Measurements from ENCODE around the gene UNC45B.
"Not testable (repeated sequence)": the region's sequence is repeated elsewhere in the genome, so short reads cannot be mapped to it uniquely, and the experiment has no call there.

Gene UNC45B

GRCh38 chr17:35149941-35150340, 2.3 kb downstream of the UNC45B start:
- no peak for ATAC-seq (replicated peaks; ENCODE audit: extremely low read depth, poor library complexity, severe bottlenecking)

DNA sequence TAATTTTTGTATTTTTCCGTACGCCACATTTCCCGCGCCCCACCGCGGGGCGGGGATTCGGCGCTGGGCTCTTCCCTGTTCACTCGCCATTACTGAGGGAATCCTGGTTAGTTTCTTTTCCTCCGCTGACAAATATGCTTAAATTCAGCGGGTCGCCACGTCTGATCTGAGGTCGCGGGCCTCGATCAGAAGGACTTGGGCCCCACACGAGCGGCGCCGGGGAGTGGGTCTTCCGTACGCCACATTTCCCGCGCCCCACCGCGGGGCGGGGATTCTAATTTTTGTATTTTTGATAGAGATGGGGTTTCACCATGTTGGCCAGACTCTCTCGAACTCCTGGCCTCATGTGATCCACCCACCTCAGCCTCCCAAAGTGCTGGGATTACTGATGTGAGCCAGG, 3.5 kb downstream of the UNC45B start:
- DNase-seq (ENCODE audit: low spot score in 2 of 2); H3K4me1 Mint-ChIP-seq; H3K27me3 Mint-ChIP-seq; H3K36me3 Mint-ChIP-seq (ENCODE audit: insufficient read depth); H3K4me3 Mint-ChIP-seq; ATAC-seq (replicated peaks; ENCODE audit: extremely low read depth, poor library complexity, severe bottlenecking); H3K9me3 Mint-ChIP-seq; H3K27ac Mint-ChIP-seq (ENCODE audit: low read depth): not testable (repeated sequence)

More at GRCh38 chr17:35149941-35150340, 2.3 kb downstream of the UNC45B start:
- Mint-ChIP-seq H3K9me3 (no peaks in the 10 kb centered on the region), H3K27me3 (no peaks in the 10 kb centered on the region), H3K4me1 (no peaks in the 10 kb centered on the region), H3K4me3 (no peak overlapping the region), H3K27ac (ENCODE audit: low read depth) (no peak overlapping the region), H3K36me3 (ENCODE audit: insufficient read depth) (peaks cover 1% of the 10 kb centered on the region)
- no peak for DNase-seq (ENCODE audit: low spot score in 2 of 2)

GRCh38 chr17:35152421-35153140, 5.0 kb downstream of the UNC45B start:
- H3K27ac Mint-ChIP-seq (ENCODE audit: low read depth), result no peak overlapping the region
- no peak for DNase-seq (ENCODE audit: low spot score in 2 of 2)
- H3K4me1 Mint-ChIP-seq, result no peaks in the 10 kb centered on the region
- H3K27me3 Mint-ChIP-seq, result no peaks in the 10 kb centered on the region
- no peaks in the 10 kb centered on the region for H3K9me3 Mint-ChIP-seq
- ATAC-seq (replicated peaks; ENCODE audit: extremely low read depth, poor library complexity, severe bottlenecking), result no peak
- no peak overlapping the region for H3K4me3 Mint-ChIP-seq
- H3K36me3 Mint-ChIP-seq (ENCODE audit: insufficient read depth), result peaks cover 1% of the 10 kb centered on the region

GRCh38 chr17:35154196-35155165, 6.9 kb downstream of the UNC45B start:
- H3K27ac Mint-ChIP-seq (ENCODE audit: low read depth), result no peak overlapping the region
- no peak overlapping the region for H3K4me3 Mint-ChIP-seq
- no peaks in the 10 kb centered on the region for H3K36me3 Mint-ChIP-seq (ENCODE audit: insufficient read depth)
- H3K27me3 Mint-ChIP-seq, result no peaks in the 10 kb centered on the region
- DNase-seq (ENCODE audit: low spot score in 2 of 2) (no peak), ATAC-seq (replicated peaks; ENCODE audit: extremely low read depth, poor library complexity, severe bottlenecking) (no peak)
- no peaks in the 10 kb centered on the region for H3K9me3 Mint-ChIP-seq
- H3K4me1 Mint-ChIP-seq, result peaks cover 4% of the 10 kb centered on the region

DNA sequence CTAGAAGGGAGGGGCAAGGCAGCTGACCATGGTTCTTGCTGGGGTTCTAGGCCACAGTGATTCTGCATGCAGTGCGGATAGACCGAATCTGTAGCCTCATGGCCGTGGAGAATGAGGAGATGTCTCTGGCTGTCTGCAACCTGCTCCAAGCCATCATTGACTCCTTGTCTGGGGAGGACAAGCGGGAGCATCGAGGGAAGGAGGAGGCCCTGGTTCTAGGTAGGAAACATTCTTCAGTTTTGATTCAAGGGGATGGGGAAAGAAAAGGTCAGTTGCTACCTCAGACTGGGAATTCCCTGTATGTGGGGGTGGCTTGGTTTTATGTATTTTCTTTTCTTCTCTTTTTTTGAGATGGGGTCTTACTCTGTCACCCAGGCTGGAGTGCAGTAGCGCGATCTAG, 7.6 kb downstream of the UNC45B start:
- ATAC-seq (replicated peaks; ENCODE audit: extremely low read depth, poor library complexity, severe bottlenecking) (no peak), DNase-seq (ENCODE audit: low spot score in 2 of 2) (no peak)
- Mint-ChIP-seq H3K27me3 (no peaks in the 10 kb centered on the region), H3K4me3 (no peak overlapping the region), H3K27ac (ENCODE audit: low read depth) (no peak overlapping the region), H3K9me3 (no peaks in the 10 kb centered on the region), H3K36me3 (ENCODE audit: insufficient read depth) (peaks cover 3% of the 10 kb centered on the region), H3K4me1 (peaks cover 11% of the 10 kb centered on the region)

DNA sequence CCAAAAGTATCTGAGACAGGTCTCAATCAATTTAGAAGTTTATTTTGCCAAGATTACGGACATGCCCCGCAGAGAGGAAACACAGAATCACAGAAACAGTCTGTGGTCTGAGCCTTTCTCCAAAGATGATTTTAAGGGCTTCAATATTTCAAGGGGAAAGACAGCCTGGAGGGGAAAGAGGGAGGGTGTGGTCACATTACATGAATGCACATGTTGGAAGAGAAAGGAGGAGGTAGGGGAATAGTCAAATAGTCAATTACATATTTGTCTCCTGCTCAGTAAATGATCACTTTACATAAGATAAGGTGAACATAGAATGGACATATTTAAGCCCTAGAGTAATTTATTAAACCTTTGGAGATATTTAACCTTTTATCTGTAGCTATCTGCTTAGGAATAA, 12.3 kb downstream of the UNC45B start:
- Mint-ChIP-seq H3K4me1 (peaks cover 46% of the 10 kb centered on the region), H3K9me3 (no peaks in the 10 kb centered on the region), H3K4me3 (peak overlapping the region; percentile 66), H3K27me3 (no peaks in the 10 kb centered on the region), H3K36me3 (ENCODE audit: insufficient read depth) (peaks cover 12% of the 10 kb centered on the region), H3K27ac (ENCODE audit: low read depth) (peak overlapping the region; percentile 78)
- DNase-seq (ENCODE audit: low spot score in 2 of 2), result no peak
- ATAC-seq (replicated peaks; ENCODE audit: extremely low read depth, poor library complexity, severe bottlenecking), result no peak

- Mint-ChIP-seq H3K4me3 (peak overlapping the region; percentile 66), H3K9me3 (no peaks in the 10 kb centered on the region), H3K27me3 (no peaks in the 10 kb centered on the region), H3K4me1 (peaks cover 52% of the 10 kb centered on the region), H3K27ac (ENCODE audit: low read depth) (peak overlapping the region; percentile 78), H3K36me3 (ENCODE audit: insufficient read depth) (peaks cover 12% of the 10 kb centered on the region)
- DNase-seq (ENCODE audit: low spot score in 2 of 2) (peak in 1 of 2 donors; percentile 45), ATAC-seq (replicated peaks; ENCODE audit: extremely low read depth, poor library complexity, severe bottlenecking) (peak; percentile 86)
Measured at GRCh38 chr17:35160354-35161201, 13.0 kb downstream of the UNC45B start.

GRCh38 chr17:35161281-35161761, 13.7 kb downstream of the UNC45B start:
- peak overlapping the region; percentile 78 for H3K27ac Mint-ChIP-seq (ENCODE audit: low read depth)
- H3K4me3 Mint-ChIP-seq, result peak overlapping the region; percentile 62
- ATAC-seq (replicated peaks; ENCODE audit: extremely low read depth, poor library complexity, severe bottlenecking) (peak; percentile 79), DNase-seq (ENCODE audit: low spot score in 2 of 2) (peak in 1 of 2 donors; percentile 38)
- no peaks in the 10 kb centered on the region for H3K27me3 Mint-ChIP-seq
- H3K9me3 Mint-ChIP-seq, result no peaks in the 10 kb centered on the region
- peaks cover 12% of the 10 kb centered on the region for H3K36me3 Mint-ChIP-seq (ENCODE audit: insufficient read depth)
- H3K4me1 Mint-ChIP-seq, result peaks cover 52% of the 10 kb centered on the region

GRCh38 chr17:35162755-35163154, 15.1 kb downstream of the UNC45B start:
- Mint-ChIP-seq H3K4me3 (no peak overlapping the region), H3K27me3 (no peaks in the 10 kb centered on the region), H3K36me3 (ENCODE audit: insufficient read depth) (peaks cover 12% of the 10 kb centered on the region), H3K27ac (ENCODE audit: low read depth) (peak overlapping the region; percentile 78), H3K4me1 (peaks cover 52% of the 10 kb centered on the region), H3K9me3 (no peaks in the 10 kb centered on the region)
- ATAC-seq (replicated peaks; ENCODE audit: extremely low read depth, poor library complexity, severe bottlenecking), result no peak
- no peak for DNase-seq (ENCODE audit: low spot score in 2 of 2)

GRCh38 chr17:35163886-35164285, 16.3 kb downstream of the UNC45B start:
- peaks cover 52% of the 10 kb centered on the region for H3K4me1 Mint-ChIP-seq
- H3K27ac Mint-ChIP-seq (ENCODE audit: low read depth), result peak overlapping the region; percentile 79

DNA sequence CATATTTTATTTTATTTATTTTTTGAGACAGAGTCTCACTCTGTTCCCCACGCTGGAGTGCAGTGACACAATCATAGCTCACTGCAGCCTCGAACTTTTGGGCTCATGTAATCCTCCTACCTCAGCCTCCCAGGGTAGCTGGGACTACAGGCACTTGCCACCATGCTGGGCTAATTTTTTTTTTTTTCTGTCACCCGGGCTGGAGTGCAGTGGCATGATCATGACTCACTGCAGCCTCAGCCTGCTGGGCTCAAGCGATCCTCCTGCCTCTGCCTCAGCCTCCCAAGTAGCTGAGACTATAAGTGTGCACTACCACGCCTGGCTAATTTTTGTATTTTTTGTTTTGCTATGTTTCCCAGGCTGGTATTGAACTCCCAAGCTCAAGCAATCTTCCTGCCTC, 17.1 kb downstream of the UNC45B start:
- peak overlapping the region; percentile 79 for H3K27ac Mint-ChIP-seq (ENCODE audit: low read depth)
- H3K36me3 Mint-ChIP-seq (ENCODE audit: insufficient read depth), result peaks cover 12% of the 10 kb centered on the region
- no peak for DNase-seq (ENCODE audit: low spot score in 2 of 2)
- peaks cover 46% of the 10 kb centered on the region for H3K4me1 Mint-ChIP-seq
- no peaks in the 10 kb centered on the region for H3K27me3 Mint-ChIP-seq
- H3K9me3 Mint-ChIP-seq, result no peaks in the 10 kb centered on the region
- ATAC-seq (replicated peaks; ENCODE audit: extremely low read depth, poor library complexity, severe bottlenecking), result no peak
- no peak overlapping the region for H3K4me3 Mint-ChIP-seq

More at GRCh38 chr17:35163886-35164285, 16.3 kb downstream of the UNC45B start:
- peaks cover 12% of the 10 kb centered on the region for H3K36me3 Mint-ChIP-seq (ENCODE audit: insufficient read depth)
- ATAC-seq (replicated peaks; ENCODE audit: extremely low read depth, poor library complexity, severe bottlenecking) (no peak), DNase-seq (ENCODE audit: low spot score in 2 of 2) (no peak)
- H3K9me3 Mint-ChIP-seq, result no peaks in the 10 kb centered on the region
- no peak overlapping the region for H3K4me3 Mint-ChIP-seq
- H3K27me3 Mint-ChIP-seq, result no peaks in the 10 kb centered on the region

DNA sequence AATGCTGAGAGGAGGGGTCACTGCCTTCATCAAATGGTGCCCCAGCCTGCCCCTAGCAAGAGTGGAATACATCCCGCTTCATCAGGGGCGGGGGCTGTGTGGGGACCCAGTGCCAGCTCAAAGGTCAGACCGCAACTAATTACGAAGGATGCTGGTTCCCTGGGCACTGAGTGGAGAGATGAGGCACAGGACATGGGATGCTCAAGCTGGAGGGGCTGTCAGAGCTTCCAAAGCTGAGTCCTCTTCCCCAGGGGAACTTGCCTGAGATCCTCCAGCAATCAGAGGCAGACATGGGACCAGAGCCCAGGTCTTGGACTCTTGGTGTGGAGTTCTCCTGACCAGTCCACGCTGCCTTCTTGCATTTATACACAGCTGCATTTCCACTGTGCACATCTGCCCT, 18.9 kb downstream of the UNC45B start:
- Mint-ChIP-seq H3K27ac (ENCODE audit: low read depth) (no peak overlapping the region), H3K27me3 (no peaks in the 10 kb centered on the region)

More for the DNA sequence above, 18.9 kb downstream of the UNC45B start:
- ATAC-seq (replicated peaks; ENCODE audit: extremely low read depth, poor library complexity, severe bottlenecking) (no peak), DNase-seq (ENCODE audit: low spot score in 2 of 2) (no peak)
- Mint-ChIP-seq H3K36me3 (ENCODE audit: insufficient read depth) (peaks cover 4% of the 10 kb centered on the region), H3K9me3 (no peaks in the 10 kb centered on the region), H3K4me3 (no peak overlapping the region), H3K4me1 (peaks cover 33% of the 10 kb centered on the region)
